Measurements from ENCODE around the gene DPAGT1.

- TF ChIP-seq CTCF (IDR thresholded peaks at IDR 0.05) (no peak), POLR2A (IDR thresholded peaks at IDR 0.05) (no peak)
These were observed 38.9 kb downstream of the DPAGT1 start for GRCh38 chr11:119062779-119063178.

All from esophagus squamous epithelium (tissue), 4 donors.